HG03135 (cell line): ENCODE measurements around the gene IL2RG.

Experiments
- ATAC-seq: cut with Tn5 transposase; IDR thresholded peaks from one replicate; pipeline ENCODE4 v1.9.1; 2021; ENCODE audit warnings: mild to moderate bottlenecking, moderate library complexity; ENCODE audit not compliant: unreplicated experiment

IL2RG gene

DNA sequence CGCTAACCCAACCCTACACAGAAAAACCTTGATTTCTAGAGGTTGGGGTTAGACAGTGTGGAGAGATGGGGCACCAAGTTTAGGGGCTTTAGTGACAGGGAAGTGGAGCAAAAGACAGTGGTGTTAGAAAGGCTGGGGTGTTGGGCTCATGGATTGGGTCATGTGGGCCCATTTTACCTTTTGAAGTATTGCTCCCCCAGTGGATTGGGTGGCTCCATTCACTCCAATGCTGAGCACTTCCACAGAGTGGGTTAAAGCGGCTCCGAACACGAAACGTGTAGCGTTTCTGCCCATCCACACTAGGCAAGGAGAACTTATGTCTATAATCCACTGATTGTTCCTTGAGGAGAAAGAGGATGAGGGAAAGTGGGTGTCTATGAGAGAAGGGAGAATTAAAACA, 2.3 kb downstream of the IL2RG start:
- ATAC-seq: no peak

DNA sequence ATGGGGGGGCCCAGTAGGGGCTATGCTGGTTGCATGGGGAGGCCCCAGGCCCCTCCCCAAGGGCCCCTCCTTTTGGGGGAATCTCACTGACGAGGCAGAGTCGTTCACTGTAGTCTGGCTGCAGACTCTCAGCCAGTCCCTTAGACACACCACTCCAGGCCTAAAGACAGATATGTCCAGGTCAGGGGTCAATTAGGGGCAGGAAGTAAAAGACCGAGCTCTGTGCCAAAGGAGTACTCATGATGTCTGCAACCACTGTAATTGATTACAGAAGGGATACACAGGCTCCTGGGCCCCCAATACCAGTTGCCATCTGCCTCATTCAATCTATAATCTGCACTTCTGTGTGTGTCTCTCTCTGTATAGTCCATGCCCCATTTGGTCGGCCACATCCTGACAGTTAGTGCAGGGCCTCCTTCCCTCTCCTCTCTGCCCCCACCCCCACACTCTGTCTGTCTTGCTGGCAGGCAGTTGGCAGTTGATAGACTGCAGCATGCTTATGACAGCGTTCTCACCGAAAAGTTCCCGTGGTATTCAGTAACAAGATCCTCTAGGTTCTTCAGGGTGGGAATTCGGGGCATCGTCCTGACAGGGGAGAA, 3.5 kb downstream of the IL2RG start:
- no peak for ATAC-seq

DNA sequence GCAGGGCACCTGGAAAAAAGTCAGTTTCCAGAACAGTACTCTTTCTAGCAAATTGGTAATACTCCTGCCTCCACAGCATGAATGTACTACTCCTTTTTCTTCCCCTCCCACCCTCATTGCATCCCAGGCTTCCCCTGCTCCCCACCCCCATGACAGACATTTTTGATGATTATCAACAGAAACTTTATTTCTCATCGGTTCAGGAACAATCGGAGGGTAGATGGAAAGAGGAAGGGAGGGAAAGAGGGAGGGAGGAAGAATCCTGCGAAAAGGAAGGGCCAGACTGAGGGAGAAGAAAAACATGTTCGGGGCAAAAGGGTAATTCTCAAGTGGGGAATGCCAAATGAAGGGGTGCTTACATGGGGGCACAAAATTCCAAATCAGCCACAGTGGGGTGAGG, 4.1 kb downstream of the IL2RG start:
- ATAC-seq: no peak

DNA sequence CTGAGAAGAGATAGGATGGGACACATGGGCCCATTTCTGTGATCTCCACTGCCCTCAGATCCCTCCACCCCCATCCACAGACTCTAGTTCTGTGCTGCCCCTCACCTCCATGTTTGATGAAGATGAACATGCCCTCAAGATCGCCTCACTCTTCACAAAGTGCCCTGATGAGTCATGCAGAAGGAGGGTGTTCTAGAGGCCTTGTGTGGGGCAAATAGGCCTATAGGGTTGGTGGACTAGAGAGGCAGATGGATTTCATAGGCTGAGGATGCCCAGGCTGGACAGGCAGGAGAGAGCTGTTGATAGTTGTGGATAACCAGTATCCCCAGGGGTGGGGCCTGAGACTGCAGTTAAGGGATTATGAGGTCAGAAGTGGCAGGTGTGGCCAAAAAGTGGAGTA, 5.0 kb downstream of the IL2RG start, which contains the start of gene CXorf65:
TSS of gene CXorf65 (minus strand) at position 314 of the 400 bp plus-strand sequence. CDS start at position 130, 184 bp downstream.
- no peak for ATAC-seq

DNA sequence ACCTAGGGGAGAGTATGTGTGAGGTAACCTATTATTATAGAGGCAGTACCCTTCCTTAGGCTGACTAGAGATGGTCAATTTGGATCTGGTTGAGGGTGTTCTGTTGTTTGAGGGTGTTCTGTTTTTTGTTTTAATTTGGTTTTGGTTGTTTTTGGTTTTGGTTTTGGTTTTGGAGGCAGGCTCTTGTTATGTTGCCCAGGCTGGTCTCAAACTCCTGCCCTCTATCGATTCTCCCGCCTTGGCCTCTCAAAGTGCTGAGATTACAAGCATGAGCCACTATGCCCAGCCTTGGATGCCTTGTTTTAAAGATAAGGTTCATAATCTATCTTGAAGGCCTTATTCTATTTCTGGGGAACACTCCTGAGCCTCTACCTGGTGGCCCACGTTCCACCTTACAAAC, 5.7 kb downstream of the IL2RG start:
- ATAC-seq: no peak

DNA sequence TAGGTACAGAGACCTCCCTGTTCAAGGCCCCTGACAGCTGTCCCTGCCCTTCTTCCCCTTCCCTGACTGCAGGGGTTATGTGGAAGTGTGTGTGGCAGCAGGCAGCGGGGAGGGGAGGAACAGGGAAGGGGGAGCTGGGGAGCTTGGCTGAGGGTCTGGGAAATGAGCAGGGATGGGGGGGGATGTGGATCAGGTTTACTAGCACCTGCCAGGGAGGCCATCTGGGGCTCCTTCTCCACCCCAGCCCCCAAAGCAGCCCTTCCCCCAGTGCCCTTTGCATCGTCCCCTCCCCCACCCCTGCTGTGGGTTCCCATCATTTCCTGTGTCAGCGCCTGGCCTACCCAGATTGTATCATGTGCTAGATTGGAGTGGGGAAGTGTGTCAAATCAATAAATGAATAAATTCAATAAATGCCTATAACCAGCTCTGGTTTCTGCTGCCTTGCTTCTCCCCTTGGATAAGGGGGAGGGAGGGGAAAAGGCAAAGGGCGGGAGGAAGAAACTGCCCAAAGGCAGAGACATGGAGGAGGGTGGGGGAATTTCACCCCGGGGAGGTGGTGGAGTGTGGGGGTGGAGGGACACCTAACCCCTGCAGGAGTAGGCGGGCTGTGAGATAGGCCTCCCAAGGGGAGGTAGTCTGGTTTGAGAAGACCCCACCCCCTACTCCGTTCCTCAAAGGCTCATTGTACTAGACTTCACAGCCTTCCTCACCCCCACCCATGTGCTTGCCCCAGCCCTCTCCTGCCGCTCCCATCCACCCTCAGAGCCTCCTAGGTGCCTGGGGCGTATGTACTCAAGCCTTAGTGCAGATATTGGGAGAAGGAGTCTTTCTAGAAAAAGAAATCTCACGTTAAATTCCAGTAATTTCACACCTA, 8.0 kb downstream of the IL2RG start:
- peak; percentile 43 for ATAC-seq

DNA sequence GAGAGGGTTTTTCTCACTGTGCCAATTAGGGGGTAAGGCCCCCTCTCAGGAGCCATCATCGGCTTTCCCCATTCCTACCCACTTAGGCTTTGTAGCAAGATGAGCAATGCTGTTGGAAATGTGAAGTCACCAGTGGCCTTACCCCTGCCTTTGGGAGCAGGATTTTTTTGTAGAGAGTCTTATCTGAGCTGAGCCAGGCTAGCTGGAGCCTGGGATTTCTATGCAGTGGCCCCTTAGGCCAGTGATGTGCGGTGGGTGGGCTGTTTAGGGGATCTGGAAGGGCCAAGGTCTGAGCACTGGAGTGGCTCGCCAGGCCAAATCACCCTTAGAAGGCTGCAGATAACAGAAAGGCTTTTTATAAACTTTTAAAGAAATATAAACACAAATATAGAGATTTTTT, 9.1 kb downstream of the IL2RG start:
- ATAC-seq: no peak

DNA sequence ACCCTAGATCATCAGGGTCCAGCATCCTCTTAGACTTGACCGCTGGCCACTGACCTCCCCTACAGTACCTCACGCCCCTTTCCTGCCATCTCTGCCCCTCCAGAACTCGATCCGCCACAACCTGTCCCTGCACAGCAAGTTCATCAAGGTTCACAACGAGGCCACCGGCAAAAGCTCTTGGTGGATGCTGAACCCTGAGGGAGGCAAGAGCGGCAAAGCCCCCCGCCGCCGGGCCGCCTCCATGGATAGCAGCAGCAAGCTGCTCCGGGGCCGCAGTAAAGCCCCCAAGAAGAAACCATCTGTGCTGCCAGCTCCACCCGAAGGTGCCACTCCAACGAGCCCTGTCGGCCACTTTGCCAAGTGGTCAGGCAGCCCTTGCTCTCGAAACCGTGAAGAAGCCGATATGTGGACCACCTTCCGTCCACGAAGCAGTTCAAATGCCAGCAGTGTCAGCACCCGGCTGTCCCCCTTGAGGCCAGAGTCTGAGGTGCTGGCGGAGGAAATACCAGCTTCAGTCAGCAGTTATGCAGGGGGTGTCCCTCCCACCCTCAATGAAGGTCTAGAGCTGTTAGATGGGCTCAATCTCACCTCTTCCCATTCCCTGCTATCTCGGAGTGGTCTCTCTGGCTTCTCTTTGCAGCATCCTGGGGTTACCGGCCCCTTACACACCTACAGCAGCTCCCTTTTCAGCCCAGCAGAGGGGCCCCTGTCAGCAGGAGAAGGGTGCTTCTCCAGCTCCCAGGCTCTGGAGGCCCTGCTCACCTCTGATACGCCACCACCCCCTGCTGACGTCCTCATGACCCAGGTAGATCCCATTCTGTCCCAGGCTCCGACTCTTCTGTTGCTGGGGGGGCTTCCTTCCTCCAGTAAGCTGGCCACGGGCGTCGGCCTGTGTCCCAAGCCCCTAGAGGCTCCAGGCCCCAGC, 10.5 kb downstream of the IL2RG start:
- ATAC-seq: no peak

DNA sequence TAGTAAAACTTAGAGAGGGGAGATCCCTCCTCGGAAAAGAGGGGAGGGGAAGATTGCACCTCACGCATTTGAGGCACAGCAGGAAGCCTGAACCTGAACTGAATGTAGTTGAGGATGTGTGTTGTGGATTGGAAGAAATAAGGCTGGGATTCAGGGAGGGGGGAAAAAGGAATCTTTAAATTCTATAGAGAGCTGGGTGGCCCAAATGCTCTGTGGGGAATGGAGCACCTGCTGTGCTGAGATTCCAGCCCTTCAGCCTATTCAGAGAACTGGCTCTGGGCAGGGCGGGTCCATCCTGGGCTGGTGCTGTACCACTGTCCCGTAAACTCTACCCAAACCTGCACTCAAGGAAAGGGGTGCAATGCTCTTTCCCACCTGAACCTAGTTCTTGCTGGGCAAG, 11.6 kb downstream of the IL2RG start:
- ATAC-seq: no peak

DNA sequence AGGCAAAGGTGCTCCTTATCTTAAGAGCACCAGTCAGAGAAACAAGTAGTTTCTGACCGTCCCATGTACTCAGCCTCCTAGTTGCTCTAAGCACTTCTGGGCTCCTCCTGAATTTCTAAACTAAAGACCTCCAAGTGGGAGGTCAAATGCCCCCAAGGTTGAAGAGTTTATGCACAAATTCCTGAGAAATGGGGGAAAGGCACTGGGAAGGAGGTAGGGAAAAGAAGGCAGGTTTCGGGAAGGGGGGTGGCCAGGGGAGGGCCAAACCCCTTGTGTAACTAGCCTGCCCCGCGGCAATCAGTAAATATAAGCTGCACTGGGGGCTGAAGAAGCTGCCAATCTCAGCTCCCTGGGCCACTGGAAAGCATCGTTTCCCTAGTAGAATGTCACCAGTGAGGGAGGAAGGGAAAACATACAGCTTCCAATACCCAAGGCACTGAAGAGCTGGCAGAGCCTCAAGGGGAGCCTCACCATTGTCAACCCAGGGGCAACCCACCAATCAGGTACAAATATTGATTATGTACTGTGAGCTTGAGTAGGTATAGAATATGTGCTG, 12.3 kb downstream of the IL2RG start:
- ATAC-seq: no peak

DNA sequence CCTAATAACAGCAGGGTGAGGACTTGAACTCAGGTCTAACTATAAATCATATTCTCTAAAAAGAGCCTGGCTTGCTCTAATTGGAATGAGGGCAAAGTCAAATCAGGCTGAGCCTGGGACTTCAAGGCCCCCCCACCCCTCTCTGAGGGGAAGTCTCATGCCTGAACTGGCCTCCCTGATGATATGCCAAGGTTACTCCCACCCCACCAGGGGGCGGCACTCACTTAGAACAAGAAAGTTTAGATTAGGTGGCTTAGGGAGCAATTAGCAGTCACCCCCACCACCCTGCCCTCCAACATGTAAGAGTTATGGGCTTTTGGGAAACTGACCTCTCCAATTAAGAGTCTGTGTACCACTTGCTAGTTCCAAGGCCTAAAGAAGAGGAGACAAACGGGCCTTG, 13.1 kb downstream of the IL2RG start:
- no peak for ATAC-seq

DNA sequence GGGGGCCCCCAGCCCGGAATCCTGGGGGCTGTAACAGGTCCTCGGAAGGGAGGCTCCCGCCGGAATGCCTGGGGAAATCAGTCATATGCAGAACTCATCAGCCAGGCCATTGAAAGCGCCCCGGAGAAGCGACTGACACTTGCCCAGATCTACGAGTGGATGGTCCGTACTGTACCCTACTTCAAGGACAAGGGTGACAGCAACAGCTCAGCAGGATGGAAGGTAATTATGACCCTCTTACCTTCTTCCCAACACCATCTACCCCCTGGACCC, 14.7 kb downstream of the IL2RG start:
- no peak for ATAC-seq

DNA sequence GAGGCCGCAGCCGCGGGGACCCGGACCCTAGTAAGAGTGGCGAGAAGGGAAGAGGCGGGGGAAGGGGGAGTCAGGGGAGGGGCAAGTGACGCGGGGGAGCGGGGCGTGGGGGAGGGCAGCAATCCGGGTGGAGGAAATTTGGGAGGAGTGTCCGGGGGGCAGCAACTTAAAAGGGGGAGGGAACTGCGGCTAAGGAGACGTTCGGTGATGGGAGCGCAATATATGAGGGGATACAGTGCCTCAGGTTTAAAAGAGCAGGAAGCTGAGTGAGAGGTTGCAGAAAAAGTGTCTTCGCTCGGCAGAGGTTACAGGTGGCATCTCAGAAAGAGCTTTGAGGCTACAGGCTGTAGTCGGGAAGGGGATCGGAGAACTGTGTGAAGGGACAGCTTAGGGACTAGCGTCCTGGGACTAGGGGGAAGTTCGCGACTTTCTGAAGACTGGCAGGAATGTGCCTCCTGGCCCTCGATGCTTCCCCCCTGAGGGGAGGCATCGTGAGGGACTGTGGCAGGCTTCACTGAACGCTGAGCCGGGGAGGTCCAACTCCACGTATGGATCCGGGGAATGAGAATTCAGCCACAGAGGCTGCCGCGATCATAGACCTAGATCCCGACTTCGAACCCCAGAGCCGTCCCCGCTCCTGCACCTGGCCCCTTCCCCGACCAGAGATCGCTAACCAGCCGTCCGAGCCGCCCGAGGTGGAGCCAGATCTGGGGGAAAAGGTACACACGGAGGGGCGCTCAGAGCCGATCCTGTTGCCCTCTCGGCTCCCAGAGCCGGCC, 15.2 kb downstream of the IL2RG start:
- ATAC-seq: no peak

DNA sequence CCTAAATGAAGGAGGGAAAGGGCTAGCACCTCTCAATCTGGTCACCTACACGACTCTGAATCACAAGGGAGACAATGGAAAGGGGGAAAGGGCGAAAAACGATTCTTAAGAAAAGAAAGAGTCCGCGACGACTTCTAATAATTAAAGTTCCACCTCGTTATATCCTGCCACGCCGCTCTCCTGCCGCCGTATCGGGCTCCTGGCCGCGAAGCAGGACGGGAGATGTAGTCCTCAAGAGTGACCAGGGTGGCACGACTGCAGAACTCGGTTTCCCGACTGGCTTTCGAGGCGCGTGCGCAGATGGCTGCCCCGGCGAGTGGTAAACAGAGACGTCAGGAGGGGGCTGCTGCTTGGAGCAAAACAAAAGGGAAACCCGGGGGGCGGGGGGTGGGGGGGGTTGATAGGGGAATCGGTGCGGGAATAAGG, 15.8 kb downstream of the IL2RG start, which contains the start of gene FOXO4:
TSS of gene FOXO4 (plus strand) at position 297 of the 426 bp plus-strand sequence. CDS start 678 bp downstream, outside the sequence.
- ATAC-seq: peak; percentile 85

DNA sequence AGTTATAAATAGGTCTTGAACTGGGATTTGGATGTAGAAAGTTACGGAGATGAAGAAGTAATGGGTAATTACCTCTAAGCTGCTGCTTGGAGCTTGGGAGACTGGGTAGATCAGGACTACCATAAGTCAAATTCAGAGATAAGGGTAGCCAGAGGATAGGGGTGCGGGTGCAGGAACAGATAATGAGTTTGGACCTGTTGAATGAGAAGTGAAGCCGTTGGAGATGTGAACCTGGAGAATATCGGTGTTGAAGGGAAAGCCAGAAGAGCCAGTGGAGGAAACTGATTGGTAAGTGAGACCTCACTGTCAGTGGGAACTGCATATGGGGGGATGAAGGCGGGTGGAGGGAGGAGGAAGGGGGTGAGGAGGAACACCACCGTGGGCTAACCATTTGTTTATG, 16.3 kb downstream of the IL2RG start:
- no peak for ATAC-seq

DNA sequence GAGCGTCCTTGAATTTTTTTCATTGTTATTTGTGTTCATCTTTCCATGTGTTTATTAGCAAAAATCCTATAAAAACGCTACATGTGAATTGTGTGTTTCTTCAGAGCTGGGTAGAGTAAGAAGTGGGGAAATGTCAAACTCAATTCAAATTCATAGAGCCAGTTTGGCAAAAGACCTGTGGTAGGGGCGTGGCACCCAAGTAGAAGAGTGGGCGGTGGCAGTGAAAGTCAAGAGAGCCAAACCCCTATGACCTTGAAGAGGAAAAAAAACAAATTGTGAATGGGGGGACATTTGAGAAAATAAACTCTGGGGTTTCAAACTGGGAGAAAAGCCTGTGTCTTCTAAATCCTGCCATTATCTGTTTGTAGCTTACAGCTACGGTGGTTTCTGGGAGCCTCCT, 20.1 kb downstream of the IL2RG start:
- no peak for ATAC-seq

DNA sequence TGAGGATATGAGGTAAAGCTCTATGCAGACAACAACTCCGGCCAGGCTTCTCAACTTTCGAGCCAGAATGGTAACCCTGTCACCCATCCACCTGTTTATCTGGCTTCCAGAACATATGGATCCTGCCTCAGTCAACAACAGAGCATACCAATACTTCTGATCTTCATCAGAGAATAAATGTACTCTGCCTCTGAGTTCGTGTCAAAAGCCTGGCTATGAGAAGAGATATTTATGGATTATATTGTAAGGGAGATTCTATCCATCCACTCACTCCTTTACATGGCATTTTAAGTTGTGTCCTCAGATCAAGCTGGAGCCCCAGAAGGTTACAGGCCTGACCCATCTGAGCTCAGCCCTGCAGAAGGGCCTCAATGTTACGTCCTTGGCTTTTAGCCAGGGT, 25.5 kb downstream of the IL2RG start:
- no peak for ATAC-seq

DNA sequence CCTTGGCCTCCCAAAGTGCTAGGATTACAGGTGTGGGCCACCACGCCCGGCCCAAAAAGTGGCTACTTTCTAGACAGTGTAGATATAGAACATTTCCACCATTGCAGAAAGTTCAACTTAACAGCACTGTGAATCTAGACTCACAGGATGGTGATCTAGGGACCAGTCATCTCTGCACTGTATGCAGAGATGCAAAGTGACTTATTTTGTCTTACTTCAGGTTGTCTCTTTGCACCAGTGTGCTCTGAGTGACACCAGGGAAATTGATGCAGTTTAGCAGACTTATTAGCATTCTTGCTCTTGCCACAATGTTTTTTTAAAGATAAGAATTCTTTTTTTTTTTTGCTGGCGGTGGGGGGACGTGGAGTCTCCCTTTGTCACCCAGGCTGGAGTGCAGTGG, 28.6 kb downstream of the IL2RG start:
- no peak for ATAC-seq

DNA sequence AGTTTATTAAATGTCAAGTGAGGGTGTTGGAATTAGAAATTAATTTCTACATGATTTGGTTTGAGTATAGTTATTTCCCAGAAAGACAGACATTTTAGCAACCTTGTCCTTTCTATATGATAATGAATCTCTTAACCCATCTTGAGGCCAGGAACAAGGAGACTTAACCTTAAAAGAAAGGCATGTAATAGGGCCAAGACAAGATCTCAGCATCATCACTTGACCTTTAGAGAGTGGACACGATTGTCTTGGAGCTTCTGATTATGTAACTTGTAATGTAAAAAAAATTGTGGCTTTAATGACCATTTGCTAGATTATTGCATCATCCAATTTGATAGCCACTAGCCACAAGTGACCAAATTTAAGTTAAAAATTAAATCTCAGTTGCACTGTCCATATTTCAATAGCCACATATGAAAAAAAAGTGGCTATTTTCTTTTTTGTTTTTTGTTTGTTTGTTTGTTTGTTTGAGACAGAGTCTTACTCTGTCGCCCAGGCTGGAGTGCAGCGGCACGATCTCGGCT, 29.2 kb downstream of the IL2RG start:
- no peak for ATAC-seq
